Measurements from ENCODE around the gene CYGB. TPM values are rescaled to one million over a fixed set of nuclear protein-coding genes. Genes with fewer than 3 reads are reported as not detected.
"Not testable (repeated sequence)": the region's sequence is repeated elsewhere in the genome, so short reads cannot be mapped to it uniquely, and the experiment has no call there.

Gene CYGB
- total RNA-seq, 1 donor: 39.1 TPM

GRCh38 chr17:76536511-76537287 is 810 bp downstream of the CYGB start:
- Histone ChIP-seq H3K27ac (ENCODE audit: low read depth, low read length) (peak overlapping the region; percentile 37), H4K20me1 (ENCODE audit: insufficient read depth, low read length) (no peaks in the 10 kb centered on the region), H3K36me3 (ENCODE audit: insufficient read depth, low read length) (no peaks in the 10 kb centered on the region), H3K9me3 (ENCODE audit: low read depth, low read length) (no peaks in the 10 kb centered on the region), H3K4me1 (ENCODE audit: insufficient read depth, low read length) (peaks cover 20% of the 10 kb centered on the region), H3K27me3 (ENCODE audit: insufficient read depth, low read length) (peaks cover 18% of the 10 kb centered on the region), H2AFZ (ENCODE audit: low read length) (peak overlapping the region; percentile 35), H3K4me2 (ENCODE audit: insufficient read depth, low read length) (peak overlapping the region; percentile 78), H3K4me3 (ENCODE audit: insufficient read depth, low read length) (peak overlapping the region; percentile 71), H3K79me2 (ENCODE audit: insufficient read depth, low read length) (peaks cover 3% of the 10 kb centered on the region)
- peak; percentile 83 for DNase-seq (ENCODE audit: insufficient read length, low spot score, missing footprints)
- no peak for TF ChIP-seq CTCF (IDR thresholded peaks at IDR 0.05; ENCODE audit: extremely low read depth, low read depth, low read length)

- peaks cover 23% of the 10 kb centered on the region for H3K4me1 ChIP-seq (ENCODE audit: insufficient read depth, low read length)
- H3K9me3 ChIP-seq (ENCODE audit: low read depth, low read length): no peaks in the 10 kb centered on the region
- H3K4me3 ChIP-seq (ENCODE audit: insufficient read depth, low read length): peak overlapping the region; percentile 71
- H2AFZ ChIP-seq (ENCODE audit: low read length): no peak overlapping the region
- H3K27ac ChIP-seq (ENCODE audit: low read depth, low read length): no peak overlapping the region
- DNase-seq (ENCODE audit: insufficient read length, low spot score, missing footprints): peak; percentile 82
- peaks cover 18% of the 10 kb centered on the region for H3K27me3 ChIP-seq (ENCODE audit: insufficient read depth, low read length)
- H3K79me2 ChIP-seq (ENCODE audit: insufficient read depth, low read length): peaks cover 3% of the 10 kb centered on the region
- H3K4me2 ChIP-seq (ENCODE audit: insufficient read depth, low read length): peak overlapping the region; percentile 78
- H3K36me3 ChIP-seq (ENCODE audit: insufficient read depth, low read length): no peaks in the 10 kb centered on the region
- no peaks in the 10 kb centered on the region for H4K20me1 ChIP-seq (ENCODE audit: insufficient read depth, low read length)
- TF ChIP-seq CTCF (IDR thresholded peaks at IDR 0.05; ENCODE audit: extremely low read depth, low read depth, low read length): no peak
Measured at GRCh38 chr17:76535788-76536510, 1.6 kb downstream of the CYGB start.

- DNase-seq (ENCODE audit: insufficient read length, low spot score, missing footprints): peak; percentile 87
- TF ChIP-seq CTCF (IDR thresholded peaks at IDR 0.05; ENCODE audit: extremely low read depth, low read depth, low read length): no peak
- Histone ChIP-seq H4K20me1 (ENCODE audit: insufficient read depth, low read length) (no peaks in the 10 kb centered on the region), H3K4me1 (ENCODE audit: insufficient read depth, low read length) (peaks cover 28% of the 10 kb centered on the region), H3K79me2 (ENCODE audit: insufficient read depth, low read length) (peaks cover 3% of the 10 kb centered on the region), H3K4me3 (ENCODE audit: insufficient read depth, low read length) (no peak overlapping the region), H2AFZ (ENCODE audit: low read length) (no peak overlapping the region), H3K4me2 (ENCODE audit: insufficient read depth, low read length) (peak overlapping the region; percentile 78), H3K36me3 (ENCODE audit: insufficient read depth, low read length) (no peaks in the 10 kb centered on the region), H3K9me3 (ENCODE audit: low read depth, low read length) (no peaks in the 10 kb centered on the region), H3K27ac (ENCODE audit: low read depth, low read length) (no peak overlapping the region), H3K27me3 (ENCODE audit: insufficient read depth, low read length) (peaks cover 18% of the 10 kb centered on the region)
Measured at GRCh38 chr17:76534831-76535732, 2.4 kb downstream of the CYGB start.

GRCh38 chr17:76533640-76534359 is 3.7 kb downstream of the CYGB start:
- not testable (repeated sequence) for H3K9me3 ChIP-seq (ENCODE audit: low read depth, low read length)
- H3K4me1 ChIP-seq (ENCODE audit: insufficient read depth, low read length): peaks cover 41% of the 10 kb centered on the region

More at GRCh38 chr17:76533640-76534359, 3.7 kb downstream of the CYGB start:
- H4K20me1 ChIP-seq (ENCODE audit: insufficient read depth, low read length); H3K4me2 ChIP-seq (ENCODE audit: insufficient read depth, low read length); H3K4me3 ChIP-seq (ENCODE audit: insufficient read depth, low read length); H3K79me2 ChIP-seq (ENCODE audit: insufficient read depth, low read length); H3K27ac ChIP-seq (ENCODE audit: low read depth, low read length); H2AFZ ChIP-seq (ENCODE audit: low read length); H3K36me3 ChIP-seq (ENCODE audit: insufficient read depth, low read length): not testable (repeated sequence)
- DNase-seq (ENCODE audit: insufficient read length, low spot score, missing footprints): peak; percentile 35
- peaks cover 18% of the 10 kb centered on the region for H3K27me3 ChIP-seq (ENCODE audit: insufficient read depth, low read length)
